HepG2 (cell line): ENCODE measurements around the gene MAGEB17. TPM values are rescaled to one million over a fixed set of nuclear protein-coding genes. Genes with fewer than 3 reads are reported as not detected.

Experiments used
- ATAC-seq: fragments of 200-7000 bp; cut with Tn5 transposase; 3 replicates; pipeline ENCODE4 v1.9.1; 2020; ENCODE audit warnings: mild to moderate bottlenecking, moderate library complexity
- BruUV-seq: library from RNA; stranded (reverse); fragments of 400-500 nt; replicated peaks from 2 replicates; lab custom pipeline; 2021; lab: Mats Ljungman, UMichigan
- CTCF ChIA-PET: fragments of 300-600 bp; formaldehyde crosslinking; extraction: SDS; loops from one replicate; lab custom pipeline; 2021; ENCODE audit warnings: low total read pairs, inconsistent platforms, low intra/inter-chr PET ratio; lab: Yijun Ruan, JAX
- POLR2A ChIA-PET: fragments of 350-600 bp; sonication (Branson Sonifier 250); formaldehyde crosslinking; loops from one replicate; lab custom pipeline; 2020; ENCODE audit warnings: antibody characterized with exemption, inconsistent platforms; lab: Yijun Ruan, JAX
- DNase-seq: peaks from one replicate; pipeline ENCODE4 v3.0.0-alpha.2; 2015; ENCODE audit warnings: low spot score
- FAIRE-seq: peaks from 3 replicates; lab custom pipeline; 2011; peaks lifted over from hg19 to GRCh38; lab: Jason Lieb, UNC
- H2AFZ ChIP-seq: one replicate; pipeline ENCODE4 v1.6.1; 2011; ENCODE audit warnings: low read length, inconsistent platforms
- H3K27ac ChIP-seq: fragments of 300-600 bp; 3 replicates; pipeline ENCODE4 v1.8.0; 2011; ENCODE audit warnings: mixed run types, mild to moderate bottlenecking, mixed read lengths, low read length, inconsistent platforms; ENCODE audit not compliant: insufficient read depth; ENCODE audit errors: extremely low read length
- H3K27me3 ChIP-seq, 2 experiments: fragments of 200-600 bp in 1 of 2; 2 replicates in 1 of 2; 3 replicates in 1 of 2; pipeline versions ENCODE4 v1.6.0 to v1.8.0; 2011; ENCODE audit warnings: low read length in 2 of 2, mild to moderate bottlenecking in 2 of 2, moderate library complexity in 2 of 2, inconsistent platforms in 1 of 2; ENCODE audit not compliant: insufficient read depth in 2 of 2, control insufficient read depth in 1 of 2
- H3K36me3 ChIP-seq, 2 experiments: fragments of 200-600 bp in 1 of 2; replicated peaks in 1 of 2; 2 replicates in 1 of 2; 3 replicates in 1 of 2; pipeline versions ENCODE4 v1.5.1 to v1.8.0; 2011; ENCODE audit warnings: low read length in 2 of 2, inconsistent platforms in 1 of 2; ENCODE audit not compliant: insufficient read depth in 2 of 2, control insufficient read depth in 1 of 2
- H3K4me1 ChIP-seq: 2 replicates; pipeline ENCODE4 v1.5.1; 2012; ENCODE audit warnings: low read length, inconsistent platforms; ENCODE audit not compliant: insufficient read depth
- H3K4me2 ChIP-seq: 2 replicates; pipeline ENCODE4 v1.6.0; 2011; ENCODE audit warnings: low read depth, low read length, inconsistent platforms
- H3K4me3 ChIP-seq, 3 experiments: fragments of 200-600 bp in 1 of 3; sonication (generic), shearing (Covaris generic) in 1 of 3; replicated peaks in 1 of 3; 2 replicates each; pipeline ENCODE4 v1.5.1; 2011 to 2016; ENCODE audit warnings: low read length in 3 of 3, inconsistent platforms in 2 of 3, low read depth in 2 of 3, mild to moderate bottlenecking in 2 of 3, control low read depth in 1 of 3, mixed read lengths in 1 of 3; ENCODE audit not compliant: insufficient read depth in 1 of 3
- H3K79me2 ChIP-seq: one replicate; pipeline ENCODE4 v1.6.1; 2011; ENCODE audit warnings: low read length, inconsistent platforms; ENCODE audit not compliant: insufficient read depth
- H3K9ac ChIP-seq: 2 replicates; pipeline ENCODE4 v1.6.0; 2011; ENCODE audit warnings: mild to moderate bottlenecking, low read depth, low read length, inconsistent platforms; ENCODE audit not compliant: insufficient read depth
- H3K9me3 ChIP-seq: 2 replicates; pipeline ENCODE4 v1.5.1; 2012; ENCODE audit warnings: mild to moderate bottlenecking, low read length
- H4K20me1 ChIP-seq: 2 replicates; pipeline ENCODE4 v1.6.0; 2011; ENCODE audit warnings: inconsistent platforms, mild to moderate bottlenecking, low read length, moderate library complexity; ENCODE audit not compliant: insufficient read depth
- ADNP ChIP-seq: sonication (generic); formaldehyde crosslinking; IDR thresholded peaks from 2 replicates; pipeline ENCODE4 v1.4.0; 2020; ENCODE audit warnings: missing genetic modification reagents
- ISX ChIP-seq: sonication (generic); formaldehyde crosslinking; conservative IDR thresholded peaks from 2 replicates; pipeline ENCODE4 v1.5.0; 2020; ENCODE audit warnings: missing genetic modification reagents
- MEIS2 ChIP-seq: sonication (generic); formaldehyde crosslinking; IDR thresholded peaks from 2 replicates; pipeline ENCODE4 v1.9.0; 2021; ENCODE audit warnings: mild to moderate bottlenecking, missing genetic modification reagents
- NFIC ChIP-seq: IDR thresholded peaks from 2 replicates; pipeline ENCODE4 v1.6.1; 2012; ENCODE audit warnings: mild to moderate bottlenecking, low read length, inconsistent platforms
- NFYC ChIP-seq: IDR thresholded peaks from 2 replicates; pipeline ENCODE4 v1.6.1; 2016; ENCODE audit warnings: missing genetic modification reagents, missing compliant biosample characterization
- RAD51 ChIP-seq: fragments of 450-650 bp; IDR thresholded peaks from 2 replicates; pipeline ENCODE4 v1.6.1; 2016; ENCODE audit warnings: borderline replicate concordance
- RBAK ChIP-seq: sonication (generic); formaldehyde crosslinking; IDR thresholded peaks from 2 replicates; pipeline ENCODE4 v1.5.1; 2020; ENCODE audit warnings: mild to moderate bottlenecking, missing genetic modification reagents
- XBP1 ChIP-seq: sonication (generic); formaldehyde crosslinking; IDR thresholded peaks from 2 replicates; pipeline ENCODE4 v1.5.0; 2020; ENCODE audit warnings: missing genetic modification reagents
- ZBTB21 ChIP-seq: sonication (generic); formaldehyde crosslinking; IDR thresholded peaks from 2 replicates; pipeline ENCODE4 v1.4.0; 2020; ENCODE audit warnings: missing genetic modification reagents
- ZBTB3 ChIP-seq: sonication (generic); formaldehyde crosslinking; IDR thresholded peaks from 2 replicates; pipeline ENCODE4 v1.4.0; 2020; ENCODE audit warnings: low read depth, mild to moderate bottlenecking, moderate library complexity, missing genetic modification reagents, borderline replicate concordance
- ZKSCAN8 ChIP-seq: IDR thresholded peaks from 2 replicates; pipeline ENCODE4 v1.6.1; 2016; ENCODE audit warnings: borderline replicate concordance, missing genetic modification reagents, missing compliant biosample characterization
- ZNF18 ChIP-seq: sonication (generic); formaldehyde crosslinking; IDR thresholded peaks from 2 replicates; pipeline ENCODE4 v1.8.0; 2022; ENCODE audit warnings: mild to moderate bottlenecking, missing genetic modification reagents; ENCODE audit not compliant: insufficient replicate concordance
- ZNF44 ChIP-seq: sonication (generic); formaldehyde crosslinking; IDR thresholded peaks from 2 replicates; pipeline ENCODE4 v1.5.1; 2020; ENCODE audit warnings: mild to moderate bottlenecking, missing genetic modification reagents
- ZNF883 ChIP-seq: sonication (generic); formaldehyde crosslinking; IDR thresholded peaks from 2 replicates; pipeline ENCODE4 v1.5.1; 2020; ENCODE audit warnings: mild to moderate bottlenecking, missing genetic modification reagents; ENCODE audit errors: not compliant biosample characterization
- WGBS: methylation state at CpG from one replicate; pipeline ENCODE4 v1.1.6; 2017; ENCODE audit warnings: low lambda C conversion rate; 5-methylcytosine and 5-hydroxymethylcytosine counted together
- in situ Hi-C: cut with HindIII; loops from 2 replicates; pipeline ENCODE4 v1.10.0; 2017; ENCODE audit warnings: low pct_unique_long_range_greater_than_20kb; ENCODE audit not compliant: extremely low pct_ligation_motif_present
- intact Hi-C: fragments of 100-400 bp; cut with micrococcal nuclease; formaldehyde crosslinking; loops from one replicate; pipeline ENCODE4 v1.10.0; 2022; ENCODE audit not compliant: unreplicated experiment
- polyA plus RNA-seq, 8 experiments: library from polyadenylated mRNA; depleted of rRNA in 3 of 8; stranded (reverse) in 7 of 8; unstranded in 1 of 8; fragments of >200 nt; fragmentation: Illumina TruSeq in 4 of 8; extraction: Trizol in 4 of 8; gene quantifications; 2 replicates each; pipeline versions ENCODE4 v1.2.1 to v1.2.3, GENCODE V29; 2011 to 2016; ENCODE audit warnings: low read depth in 4 of 8, missing spikeins in 1 of 8, mixed read lengths in 1 of 8; ENCODE audit not compliant: insufficient read depth in 1 of 8
- total RNA-seq, 5 experiments: library from RNA; depleted of rRNA; stranded (reverse); fragments of >200 nt; fragmentation: Illumina TruSeq; extraction: Trizol; gene quantifications; 2 replicates each; pipeline ENCODE4 v1.2.3, GENCODE V29; 2016; ENCODE audit warnings: low read depth in 1 of 5

The MAGEB17 gene
- total and polyA plus RNA-seq, 2 of the 13 experiments (the other 11 are each of a cell fraction or from before 2014, with no cell fraction given), result not detected

- Histone ChIP-seq H3K9ac (no peak overlapping the region), H3K9me3 (no peaks in the 10 kb centered on the region), H3K79me2 (no peaks in the 10 kb centered on the region), H3K27me3 (no peaks in the 10 kb centered on the region), H3K27ac (no peak overlapping the region), H4K20me1 (no peaks in the 10 kb centered on the region), H3K36me3 (no peaks in the 10 kb centered on the region), H3K4me2 (no peak overlapping the region), H2AFZ (no peak overlapping the region), H3K4me1 (no peaks in the 10 kb centered on the region), H3K4me3 (no peak overlapping the region)
- FAIRE-seq (no peak), DNase-seq (no peak), ATAC-seq (no peak)
- intact Hi-C loops, result no loop called here
- WGBS, result 0% methylated on average over 1 of the region's 3 CpGs
- no TSS peak for BruUV-seq
- TF ChIP-seq XBP1 (no peak), ZNF883 (no peak), RAD51 (no peak), NFIC (no peak), ZBTB21 (CRISPR knock-in tag) (no peak), ZNF18 (CRISPR knock-in tag) (no peak), MEIS2 (no peak), NFYC (CRISPR knock-in tag) (no peak), RBAK (no peak), ZBTB3 (CRISPR knock-in tag) (no peak), ZKSCAN8 (CRISPR knock-in tag) (no peak), ISX (CRISPR knock-in tag) (no peak), ZNF44 (CRISPR knock-in tag) (no peak), ADNP (CRISPR knock-in tag) (no peak)
- in situ Hi-C loops, result no loop called here
- ChIA-PET CTCF (no interaction called here), POLR2A (no interaction called here)
These were observed 18.4 kb upstream of the MAGEB17 start for GRCh38 chrX:16148896-16149295.
